HCT116 (cell line): Measurements from ENCODE around the gene ERC1. TPM values are rescaled to one million over a fixed set of nuclear protein-coding genes. Genes with fewer than 3 reads are reported as not detected.

Source experiments
- ATAC-seq: fragments of 200-7000 bp; cut with Tn5 transposase; 2 replicates; pipeline ENCODE4 v1.9.1; 2020; ENCODE audit warnings: mild to moderate bottlenecking, moderate library complexity
- BruUV-seq: library from RNA; stranded (reverse); fragments of 400-500 nt; replicated peaks from 2 replicates; lab custom pipeline; 2021; lab: Mats Ljungman, UMichigan
- CTCF ChIA-PET: fragments of 300-600 bp; sonication (Branson Sonifier 250); formaldehyde crosslinking; loops from one replicate; lab custom pipeline; 2021; ENCODE audit warnings: antibody characterized with exemption; lab: Charles Lee
- POLR2A ChIA-PET: fragments of 300-600, 350-600 bp; sonication (Branson Sonifier 250); formaldehyde crosslinking; loops from one replicate; lab custom pipeline; 2021; ENCODE audit warnings: antibody characterized with exemption; lab: Charles Lee
- RAD21 ChIA-PET, 2 experiments: fragments of 300-600 bp; sonication (Branson Sonifier 250); formaldehyde crosslinking; loops; one replicate each; lab custom pipeline; 2023; ENCODE audit warnings: low total read pairs in 2 of 2; ENCODE audit not compliant: uncharacterized antibody in 2 of 2, unreplicated experiment in 2 of 2, low non-redundant PET in 1 of 2; lab: Charles Lee
- DNase-seq: peaks from one replicate; pipeline ENCODE4 v3.0.0-alpha.2; 2010; ENCODE audit warnings: low read depth, low spot score
- H2AFZ ChIP-seq: fragments of 200-600 bp; shearing (Covaris generic), sonication (generic); 2 replicates; pipeline ENCODE4 v1.6.1; 2017; ENCODE audit warnings: low read depth, mixed run types, mixed read lengths, antibody characterized with exemption, low read length; ENCODE audit not compliant: poor library complexity, severe bottlenecking
- H3K27ac ChIP-seq: 2 replicates; pipeline ENCODE4 v1.5.1; 2012; ENCODE audit warnings: low read depth, low read length
- H3K27me3 ChIP-seq: fragments of 200-600 bp; sonication (generic); 2 replicates; pipeline ENCODE4 v1.6.1; 2016; ENCODE audit warnings: mixed run types, low read length, mixed read lengths; ENCODE audit not compliant: insufficient read depth
- H3K36me3 ChIP-seq, 2 experiments: fragments of 200-500 bp in 1 of 2; fragments of 200-600 bp in 1 of 2; sonication (Bioruptor generic) in 1 of 2; sonication (generic) in 1 of 2; 2 replicates each; pipeline versions ENCODE4 v1.5.1 to v1.6.1; 2014 to 2016; ENCODE audit warnings: low read length in 2 of 2, inconsistent platforms in 1 of 2, mixed read lengths in 1 of 2, mixed run types in 1 of 2; ENCODE audit not compliant: insufficient read depth in 2 of 2, control insufficient read depth in 1 of 2
- H3K4me1 ChIP-seq, 2 experiments: fragments of 200-600 bp in 1 of 2; sonication (generic) in 1 of 2; 2 replicates each; pipeline versions ENCODE4 v1.5.1 to v1.6.1; 2012 to 2017; ENCODE audit warnings: low read length in 2 of 2, inconsistent platforms in 1 of 2, mild to moderate bottlenecking in 1 of 2, mixed read lengths in 1 of 2, mixed run types in 1 of 2, moderate library complexity in 1 of 2; ENCODE audit not compliant: insufficient read depth in 2 of 2, control insufficient read depth in 1 of 2
- H3K4me2 ChIP-seq: fragments of 200-600 bp; sonication (generic); 2 replicates; pipeline ENCODE4 v1.6.1; 2017; ENCODE audit warnings: mixed run types, low read length, mixed read lengths
- H3K4me3 ChIP-seq, 2 experiments: fragments of 200-600 bp in 1 of 2; sonication (generic) in 1 of 2; replicated peaks in 1 of 2; 2 replicates each; pipeline ENCODE4 v1.5.1; 2011 to 2016; ENCODE audit warnings: low read length in 2 of 2, control low read depth in 1 of 2, low read depth in 1 of 2, mild to moderate bottlenecking in 1 of 2, mixed read lengths in 1 of 2, mixed run types in 1 of 2
- H3K79me2 ChIP-seq: fragments of 200-600 bp; sonication (generic); 2 replicates; pipeline ENCODE4 v1.6.1; 2017; ENCODE audit warnings: mild to moderate bottlenecking, mixed run types, low read length, moderate library complexity, mixed read lengths; ENCODE audit not compliant: insufficient read depth
- H3K9ac ChIP-seq: fragments of 200-600 bp; sonication (generic); 2 replicates; pipeline ENCODE4 v1.6.1; 2016; ENCODE audit warnings: low read length, mixed read lengths
- H3K9me2 ChIP-seq: fragments of 200-600 bp; sonication (generic), shearing (Covaris generic); 2 replicates; pipeline ENCODE4 v1.6.1; 2017; ENCODE audit warnings: mixed run types, mild to moderate bottlenecking, moderate library complexity; ENCODE audit not compliant: insufficient read depth
- H3K9me3 ChIP-seq, 2 experiments: fragments of 200-500 bp in 1 of 2; fragments of 200-600 bp in 1 of 2; sonication (Bioruptor generic) in 1 of 2; sonication (generic) in 1 of 2; 2 replicates each; pipeline ENCODE4 v1.6.1; 2014 to 2017; ENCODE audit warnings: low read length in 2 of 2, mixed read lengths in 2 of 2, inconsistent platforms in 1 of 2, low read depth in 1 of 2, mild to moderate bottlenecking in 1 of 2, mixed run types in 1 of 2, moderate library complexity in 1 of 2; ENCODE audit not compliant: control insufficient read depth in 1 of 2, insufficient read depth in 1 of 2
- H4K20me1 ChIP-seq: fragments of 200-600 bp; sonication (generic), shearing (Covaris generic); 2 replicates; pipeline ENCODE4 v1.6.1; 2017; ENCODE audit warnings: mixed run types, mild to moderate bottlenecking, moderate library complexity; ENCODE audit not compliant: insufficient read depth
- EGR1 ChIP-seq: IDR thresholded peaks from 2 replicates; pipeline ENCODE4 v1.6.1; 2012; ENCODE audit warnings: low read depth
- ELF1 ChIP-seq: IDR thresholded peaks from 2 replicates; pipeline ENCODE4 v1.6.1; 2012; ENCODE audit warnings: low read depth, borderline replicate concordance
- EZH2 ChIP-seq: fragments of 200-600 bp; sonication (generic); IDR thresholded peaks from 2 replicates; pipeline ENCODE4 v1.6.1; 2017; ENCODE audit warnings: antibody characterized with exemption, mixed run types
- EZH2phosphoT487 ChIP-seq: fragments of 200-600 bp; IDR thresholded peaks from 2 replicates; pipeline ENCODE4 v1.6.1; 2018; ENCODE audit warnings: antibody characterized with exemption, borderline replicate concordance
- JUND ChIP-seq: IDR thresholded peaks from 2 replicates; pipeline ENCODE4 v1.6.1; 2012
- MAX ChIP-seq: IDR thresholded peaks from 2 replicates; pipeline ENCODE4 v1.6.1; 2012
- POLR2A ChIP-seq: IDR thresholded peaks from 2 replicates; pipeline ENCODE4 v1.7.0; 2011; ENCODE audit warnings: borderline replicate concordance; ENCODE audit not compliant: insufficient read depth, insufficient read length; ENCODE audit errors: extremely low read depth
- POLR2AphosphoS5 ChIP-seq: IDR thresholded peaks from 2 replicates; pipeline ENCODE4 v1.6.1; 2011; ENCODE audit warnings: mild to moderate bottlenecking, low read depth, low read length, moderate library complexity
- SIN3A ChIP-seq: IDR thresholded peaks from 2 replicates; pipeline ENCODE4 v1.6.1; 2012; ENCODE audit warnings: low read depth
- SP1 ChIP-seq: IDR thresholded peaks from 2 replicates; pipeline ENCODE4 v1.6.1; 2012; ENCODE audit warnings: low read depth
- SRF ChIP-seq: IDR thresholded peaks from 2 replicates; pipeline ENCODE4 v1.6.1; 2012; ENCODE audit warnings: low read depth
- TCF7L2 ChIP-seq: IDR thresholded peaks from 2 replicates; pipeline ENCODE4 v1.7.0; 2011; ENCODE audit warnings: borderline replicate concordance, inconsistent platforms; ENCODE audit not compliant: insufficient read depth, insufficient read length; ENCODE audit errors: extremely low read depth
- YY1 ChIP-seq: IDR thresholded peaks from 2 replicates; pipeline ENCODE4 v1.6.1; 2011; ENCODE audit warnings: low read length, low read depth, moderate library complexity, mild to moderate bottlenecking; ENCODE audit not compliant: insufficient replicate concordance; ENCODE audit errors: extremely low read depth
- ZFX ChIP-seq: fragments of 450-650 bp; IDR thresholded peaks from 2 replicates; pipeline ENCODE4 v1.6.1; 2017
- ZNF274 ChIP-seq: fragments of 200-500 bp; sonication (Bioruptor generic); IDR thresholded peaks from 2 replicates; pipeline ENCODE4 v1.6.1; 2014; ENCODE audit warnings: mild to moderate bottlenecking, low read depth, low read length, inconsistent platforms
- intact Hi-C: fragments of 100-400 bp; cut with micrococcal nuclease; formaldehyde crosslinking; loops from 2 replicates; pipeline ENCODE4 v1.10.0; 2022
- total RNA-seq: library from RNA; stranded (reverse); gene quantifications from one replicate; pipeline ENCODE4 v1.2.1, GENCODE V29; 2021; ENCODE audit not compliant: unreplicated experiment
- TF ChIP-seq, protein P1 (sequence below): IDR thresholded peaks from 2 replicates; pipeline ENCODE4 v1.6.1; 2012; ENCODE audit warnings: low read depth
- TF ChIP-seq, protein P2 (sequence below), 3 experiments: fragments of 200-600 bp in 1 of 3; sonication (generic) in 1 of 3; IDR thresholded peaks in 2 of 3; conservative IDR thresholded peaks in 1 of 3; 2 replicates each; pipeline ENCODE4 v1.5.1; 2012 to 2017; ENCODE audit warnings: low read depth in 2 of 3, low read length in 2 of 3, antibody characterized with exemption in 1 of 3, borderline replicate concordance in 1 of 3, control low read depth in 1 of 3, mild to moderate bottlenecking in 1 of 3, mixed read lengths in 1 of 3, mixed run types in 1 of 3, moderate library complexity in 1 of 3; ENCODE audit not compliant: insufficient read depth in 1 of 3
- TF ChIP-seq, protein P3 (sequence below): IDR thresholded peaks from 2 replicates; pipeline ENCODE4 v1.6.1; 2012

The ERC1 gene
- total RNA-seq, 1 experiment from 2014 or later: 41.9 TPM

DNA sequence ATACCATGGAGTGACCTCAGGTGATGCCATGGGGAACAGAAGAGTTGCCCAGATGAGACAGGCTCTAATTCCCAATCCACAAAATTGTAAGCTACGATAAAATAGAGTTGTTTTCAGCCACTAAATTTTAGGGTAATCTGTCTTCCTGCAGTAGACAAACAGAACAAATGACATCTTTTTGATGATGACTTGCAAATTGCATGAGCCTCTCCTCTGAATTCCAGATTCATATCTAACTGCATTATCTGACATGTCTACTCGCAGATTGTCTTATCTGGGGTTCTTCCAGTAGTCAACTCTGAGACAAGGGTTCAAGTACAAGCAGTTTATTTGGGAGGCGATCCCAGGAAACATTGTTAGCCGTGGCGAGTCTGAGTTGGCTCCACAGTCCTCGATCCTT lies 14.4 kb upstream of the ERC1 start:
- Histone ChIP-seq H3K4me2 (no peak overlapping the region), H3K4me3 (no peak overlapping the region), H3K79me2 (no peaks in the 10 kb centered on the region), H3K9ac (no peak overlapping the region), H3K9me3 (no peaks in the 10 kb centered on the region), H3K27ac (no peak overlapping the region), H3K9me2 (0 out of 2 replicates have a peak, but pooled peaks cover 5% of the 10 kb centered on the region), H3K36me3 (no peaks in the 10 kb centered on the region), H3K4me1 (peaks cover 7% of the 10 kb centered on the region in 2 experiments), H3K27me3 (no peaks in the 10 kb centered on the region), H2AFZ (no peak overlapping the region), H4K20me1 (no peaks in the 10 kb centered on the region)
- ATAC-seq (no peak), DNase-seq (no peak)
- intact Hi-C loops: no loop called here
- TF ChIP-seq, protein P1, sequence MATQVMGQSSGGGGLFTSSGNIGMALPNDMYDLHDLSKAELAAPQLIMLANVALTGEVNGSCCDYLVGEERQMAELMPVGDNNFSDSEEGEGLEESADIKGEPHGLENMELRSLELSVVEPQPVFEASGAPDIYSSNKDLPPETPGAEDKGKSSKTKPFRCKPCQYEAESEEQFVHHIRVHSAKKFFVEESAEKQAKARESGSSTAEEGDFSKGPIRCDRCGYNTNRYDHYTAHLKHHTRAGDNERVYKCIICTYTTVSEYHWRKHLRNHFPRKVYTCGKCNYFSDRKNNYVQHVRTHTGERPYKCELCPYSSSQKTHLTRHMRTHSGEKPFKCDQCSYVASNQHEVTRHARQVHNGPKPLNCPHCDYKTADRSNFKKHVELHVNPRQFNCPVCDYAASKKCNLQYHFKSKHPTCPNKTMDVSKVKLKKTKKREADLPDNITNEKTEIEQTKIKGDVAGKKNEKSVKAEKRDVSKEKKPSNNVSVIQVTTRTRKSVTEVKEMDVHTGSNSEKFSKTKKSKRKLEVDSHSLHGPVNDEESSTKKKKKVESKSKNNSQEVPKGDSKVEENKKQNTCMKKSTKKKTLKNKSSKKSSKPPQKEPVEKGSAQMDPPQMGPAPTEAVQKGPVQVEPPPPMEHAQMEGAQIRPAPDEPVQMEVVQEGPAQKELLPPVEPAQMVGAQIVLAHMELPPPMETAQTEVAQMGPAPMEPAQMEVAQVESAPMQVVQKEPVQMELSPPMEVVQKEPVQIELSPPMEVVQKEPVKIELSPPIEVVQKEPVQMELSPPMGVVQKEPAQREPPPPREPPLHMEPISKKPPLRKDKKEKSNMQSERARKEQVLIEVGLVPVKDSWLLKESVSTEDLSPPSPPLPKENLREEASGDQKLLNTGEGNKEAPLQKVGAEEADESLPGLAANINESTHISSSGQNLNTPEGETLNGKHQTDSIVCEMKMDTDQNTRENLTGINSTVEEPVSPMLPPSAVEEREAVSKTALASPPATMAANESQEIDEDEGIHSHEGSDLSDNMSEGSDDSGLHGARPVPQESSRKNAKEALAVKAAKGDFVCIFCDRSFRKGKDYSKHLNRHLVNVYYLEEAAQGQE: no peak
- TF ChIP-seq, protein P2, sequence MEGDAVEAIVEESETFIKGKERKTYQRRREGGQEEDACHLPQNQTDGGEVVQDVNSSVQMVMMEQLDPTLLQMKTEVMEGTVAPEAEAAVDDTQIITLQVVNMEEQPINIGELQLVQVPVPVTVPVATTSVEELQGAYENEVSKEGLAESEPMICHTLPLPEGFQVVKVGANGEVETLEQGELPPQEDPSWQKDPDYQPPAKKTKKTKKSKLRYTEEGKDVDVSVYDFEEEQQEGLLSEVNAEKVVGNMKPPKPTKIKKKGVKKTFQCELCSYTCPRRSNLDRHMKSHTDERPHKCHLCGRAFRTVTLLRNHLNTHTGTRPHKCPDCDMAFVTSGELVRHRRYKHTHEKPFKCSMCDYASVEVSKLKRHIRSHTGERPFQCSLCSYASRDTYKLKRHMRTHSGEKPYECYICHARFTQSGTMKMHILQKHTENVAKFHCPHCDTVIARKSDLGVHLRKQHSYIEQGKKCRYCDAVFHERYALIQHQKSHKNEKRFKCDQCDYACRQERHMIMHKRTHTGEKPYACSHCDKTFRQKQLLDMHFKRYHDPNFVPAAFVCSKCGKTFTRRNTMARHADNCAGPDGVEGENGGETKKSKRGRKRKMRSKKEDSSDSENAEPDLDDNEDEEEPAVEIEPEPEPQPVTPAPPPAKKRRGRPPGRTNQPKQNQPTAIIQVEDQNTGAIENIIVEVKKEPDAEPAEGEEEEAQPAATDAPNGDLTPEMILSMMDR (IDR thresholded peaks at IDR 0.05 in 2 of 3, conservative IDR thresholded peaks at IDR 0.05 in 1 of 3; ENCODE audit: borderline replicate concordance in 1 of 3, insufficient read depth in 1 of 3, low read depth in 2 of 3, low read length in 2 of 3): no peak
- TF ChIP-seq SRF (no peak), EZH2phosphoT487 (no peak), EZH2 (no peak), ZFX (no peak), ZNF274 (no peak), EGR1 (no peak), YY1 (no peak), POLR2A (no peak), ELF1 (no peak), SIN3A (no peak), JUND (no peak), TCF7L2 (no peak), POLR2AphosphoS5 (no peak), MAX (no peak), SP1 (no peak)
- TF ChIP-seq, protein P3, sequence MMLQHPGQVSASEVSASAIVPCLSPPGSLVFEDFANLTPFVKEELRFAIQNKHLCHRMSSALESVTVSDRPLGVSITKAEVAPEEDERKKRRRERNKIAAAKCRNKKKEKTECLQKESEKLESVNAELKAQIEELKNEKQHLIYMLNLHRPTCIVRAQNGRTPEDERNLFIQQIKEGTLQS: no peak
- ChIA-PET RAD21 (no interaction called here), CTCF (no interaction called here), POLR2A (no interaction called here)
- BruUV-seq: no TSS peak
